Medulla oblongata (tissue), 1 donor: Measurements from ENCODE around the gene COPS6.
A peak's percentile ranks its signal among the peaks of the same experiment; 100 is the strongest.

Source experiments
- DNase-seq: peaks from one replicate; pipeline ENCODE4 v3.0.0-alpha.2; 2015; ENCODE audit errors: extremely low spot score

Gene COPS6

DNA sequence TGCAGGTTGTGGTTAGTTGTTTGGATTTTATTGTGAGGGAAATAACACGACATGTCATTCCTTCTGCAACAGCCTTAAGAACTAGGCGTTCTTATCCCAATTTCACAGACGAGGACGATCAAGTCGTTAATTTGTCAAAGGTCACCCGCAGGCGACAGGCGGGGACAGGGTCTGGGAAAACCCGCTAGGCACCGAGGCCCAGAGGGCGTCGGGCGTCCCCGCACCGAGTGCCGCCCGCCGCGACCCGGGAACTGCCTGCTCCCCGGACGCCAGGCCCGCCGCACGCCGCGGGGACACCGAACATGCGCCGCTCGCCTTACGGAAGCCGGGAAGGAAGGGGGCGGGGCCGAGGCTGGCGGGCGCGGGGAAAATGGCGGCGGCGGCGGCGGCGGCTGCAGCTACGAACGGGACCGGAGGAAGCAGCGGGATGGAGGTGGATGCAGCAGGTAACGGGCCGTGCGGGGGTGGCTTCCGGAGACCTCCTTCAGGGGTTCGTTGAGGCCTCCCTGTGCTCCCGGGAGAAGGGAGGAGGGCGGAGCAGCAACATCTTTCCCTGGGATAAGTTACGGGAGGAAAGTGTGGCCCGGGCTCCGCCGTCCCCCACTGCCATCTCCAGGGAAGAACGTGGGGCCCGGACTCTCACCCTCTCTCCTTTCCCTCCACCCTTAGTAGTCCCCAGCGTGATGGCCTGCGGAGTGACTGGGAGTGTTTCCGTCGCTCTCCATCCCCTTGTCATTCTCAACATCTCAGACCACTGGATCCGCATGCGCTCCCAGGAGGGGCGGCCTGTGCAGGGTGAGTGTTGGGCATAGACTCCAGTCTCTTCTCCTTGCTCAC, at the start of gene COPS6:
Gene COPS6, plus strand, starts transcription at position 349 of the 837 bp plus-strand sequence. Its CDS starts 22 bp downstream, at position 371.
- DNase-seq = peak; percentile 69

DNA sequence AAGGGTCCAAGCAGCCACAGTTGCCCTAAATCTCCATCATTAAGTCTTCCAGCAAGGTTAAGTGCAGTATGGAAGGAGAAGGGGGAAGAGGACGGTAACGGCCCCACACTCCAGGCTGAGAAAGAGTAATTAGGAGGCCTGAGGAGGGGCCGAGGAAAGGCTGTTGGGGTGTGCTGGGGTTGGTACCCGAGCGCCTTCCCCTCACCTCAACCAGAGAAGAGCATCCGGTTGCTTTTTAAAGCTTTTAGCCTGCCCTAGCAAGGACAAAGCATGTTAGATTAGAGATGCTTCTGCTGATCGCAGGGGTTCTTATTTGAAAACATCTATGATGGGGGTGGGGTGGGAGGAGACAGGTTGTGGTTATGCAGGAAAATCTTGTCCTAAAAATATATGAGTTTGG, 48.2 kb upstream of the COPS6 start:
- no peak for DNase-seq

DNA sequence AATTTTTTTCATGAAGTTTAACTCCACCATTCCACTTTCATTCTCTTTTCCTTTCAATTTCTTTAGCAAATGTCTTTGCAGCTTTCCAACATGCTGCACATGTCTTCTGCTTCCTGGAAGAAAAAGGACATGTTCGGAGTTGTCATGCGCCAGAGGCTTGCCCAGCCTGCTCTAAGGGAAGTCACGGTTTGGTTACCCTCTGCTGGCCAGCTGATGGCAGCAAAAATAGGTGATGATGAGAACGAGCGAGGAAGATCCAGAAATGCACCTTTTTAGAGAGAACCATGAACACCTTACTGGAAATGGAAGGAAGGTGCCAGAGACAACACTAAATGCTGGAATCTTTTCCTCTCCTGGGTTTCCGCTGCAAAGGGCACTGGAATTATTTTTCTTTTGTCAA, 44.1 kb upstream of the COPS6 start:
- peak; percentile 39 for DNase-seq

DNA sequence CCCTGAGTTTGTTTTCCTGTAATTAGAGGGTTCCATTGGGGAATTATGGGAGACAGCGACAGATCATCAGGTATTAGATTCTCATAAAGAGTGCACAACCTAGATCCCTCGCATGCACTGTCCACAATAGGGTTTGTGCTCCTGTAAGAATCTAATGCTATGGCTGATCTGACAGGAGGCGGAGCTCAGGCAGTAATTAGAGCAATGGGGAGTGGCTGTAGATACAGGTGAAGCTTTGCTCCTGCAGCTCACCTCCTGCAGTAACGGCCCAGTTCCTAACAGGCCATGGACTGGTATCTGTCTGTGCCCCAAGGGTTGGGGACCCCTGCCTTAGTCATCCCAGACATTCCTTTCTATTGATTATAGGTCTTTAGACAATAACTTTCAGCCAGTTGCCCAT, 40.1 kb upstream of the COPS6 start:
- DNase-seq = no peak

DNA sequence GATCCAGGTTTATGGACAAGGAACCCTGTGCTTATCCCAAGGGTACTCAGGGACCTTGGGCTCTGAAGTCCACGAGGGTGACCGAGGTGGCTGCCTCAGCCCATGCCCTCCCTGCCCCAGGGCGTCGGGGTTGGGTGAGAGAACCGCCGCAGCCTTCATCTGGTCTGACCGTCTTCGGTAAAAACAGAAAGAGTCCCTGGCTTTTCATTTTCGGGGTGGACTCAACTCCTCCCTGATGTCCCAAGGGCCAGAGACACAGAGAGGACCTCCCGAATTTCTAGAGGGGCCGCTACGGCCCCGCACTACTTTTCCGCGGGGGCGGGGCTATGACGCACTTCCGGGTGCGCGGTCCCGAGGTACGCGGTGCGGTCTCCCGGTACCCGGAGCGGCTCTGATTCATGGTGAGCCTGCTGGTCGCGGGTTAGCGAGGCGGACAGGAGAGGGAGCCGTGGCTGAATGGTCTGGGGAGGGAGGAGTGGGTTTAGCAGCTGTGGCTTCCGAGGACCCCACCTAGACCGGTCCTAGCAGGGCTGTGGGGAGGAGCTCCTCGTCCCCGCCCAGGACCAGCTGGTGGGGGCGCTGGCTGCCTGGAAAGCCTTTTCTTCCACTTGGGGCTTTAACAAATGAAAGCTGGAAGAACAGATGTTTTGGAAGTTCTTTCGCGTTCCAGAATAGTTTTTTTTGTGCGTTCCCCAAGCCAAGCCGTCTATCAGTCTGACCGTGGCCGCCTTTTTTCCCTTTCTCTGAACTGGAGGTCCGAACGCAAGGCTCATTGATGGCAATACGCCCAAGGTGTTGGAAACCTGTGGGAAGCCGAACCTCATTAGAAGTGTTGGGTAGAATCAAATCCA, 39.1 kb upstream of the COPS6 start, which contains the start of gene ZSCAN21:
Gene ZSCAN21, plus strand, starts transcription at position 334 of the 851 bp plus-strand sequence. CDS start 7,233 bp downstream, outside the sequence.
- DNase-seq = peak; percentile 83

DNA sequence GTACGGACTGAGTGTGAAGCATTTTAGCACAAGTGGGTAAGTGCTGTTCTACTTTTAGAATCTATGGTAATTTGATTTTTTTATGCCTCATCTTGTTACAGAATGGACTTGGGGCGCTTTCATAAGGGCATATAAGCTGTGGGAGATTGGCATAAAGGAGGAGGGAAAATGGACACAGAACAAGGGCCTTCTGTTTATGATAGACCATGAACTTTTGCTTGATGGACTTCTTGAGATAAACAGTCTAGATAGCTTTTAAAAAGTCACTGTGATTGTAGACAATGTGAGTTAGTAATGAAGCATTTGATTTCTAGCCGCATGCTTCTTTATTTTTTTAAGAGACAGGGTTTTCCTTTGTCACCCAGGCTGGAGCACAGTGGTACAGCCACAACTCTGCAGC, 37.2 kb upstream of the COPS6 start:
- no peak for DNase-seq

DNA sequence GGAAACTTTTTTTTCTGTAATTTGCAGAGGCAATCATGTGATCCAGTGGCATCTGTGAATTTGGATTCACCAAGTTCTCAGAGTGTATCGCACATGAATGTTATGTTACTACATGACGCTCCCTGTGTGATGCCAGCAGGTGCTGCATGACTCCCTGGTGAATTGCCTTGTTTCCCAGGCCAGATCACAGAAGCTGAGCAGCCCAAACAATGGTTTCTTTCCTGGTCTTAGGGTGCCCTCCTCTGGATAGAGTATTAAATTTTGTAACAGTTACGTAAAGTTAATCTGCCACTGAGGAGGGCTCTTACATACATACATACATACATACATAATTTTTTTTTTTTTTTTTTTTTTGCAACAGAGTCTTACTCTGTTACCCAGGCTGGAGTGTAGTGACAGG, 35.6 kb upstream of the COPS6 start:
- DNase-seq = peak; percentile 93

DNA sequence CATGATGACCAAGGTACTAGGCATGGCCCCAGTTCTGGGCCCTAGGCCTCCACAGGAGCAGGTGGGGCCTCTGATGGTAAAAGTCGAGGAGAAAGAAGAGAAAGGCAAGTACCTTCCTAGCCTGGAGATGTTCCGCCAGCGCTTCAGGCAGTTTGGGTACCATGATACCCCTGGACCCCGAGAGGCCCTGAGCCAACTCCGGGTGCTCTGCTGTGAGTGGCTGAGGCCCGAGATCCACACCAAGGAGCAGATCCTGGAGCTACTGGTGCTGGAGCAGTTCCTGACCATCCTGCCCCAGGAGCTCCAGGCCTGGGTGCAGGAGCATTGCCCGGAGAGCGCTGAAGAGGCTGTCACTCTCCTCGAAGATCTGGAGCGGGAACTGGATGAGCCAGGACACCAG, 31.8 kb upstream of the COPS6 start:
- DNase-seq = no peak

DNA sequence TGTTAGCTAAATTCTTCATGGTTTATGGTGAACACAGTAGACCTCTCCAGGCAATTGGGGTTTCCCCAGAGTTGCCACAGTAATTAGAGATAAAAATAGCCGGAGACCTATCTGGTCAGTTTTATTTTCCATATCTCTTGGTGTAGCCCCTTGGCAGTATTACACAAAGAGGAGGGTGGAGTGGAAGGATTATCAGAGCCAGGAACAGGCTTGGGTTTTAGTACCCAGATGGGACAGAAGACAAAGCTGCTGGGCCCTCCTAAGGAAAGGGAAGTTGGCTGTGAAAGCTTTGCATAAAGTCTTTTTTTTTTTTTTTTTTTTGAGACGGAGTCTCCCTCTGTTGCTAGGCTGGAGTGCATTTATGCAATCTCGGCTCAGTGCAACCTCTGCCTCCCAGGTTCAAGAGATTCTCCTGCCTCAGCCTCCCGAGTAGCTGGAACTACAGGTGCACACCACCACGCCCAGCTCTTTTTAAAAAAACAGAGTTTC, 29.5 kb upstream of the COPS6 start:
- DNase-seq = no peak

DNA sequence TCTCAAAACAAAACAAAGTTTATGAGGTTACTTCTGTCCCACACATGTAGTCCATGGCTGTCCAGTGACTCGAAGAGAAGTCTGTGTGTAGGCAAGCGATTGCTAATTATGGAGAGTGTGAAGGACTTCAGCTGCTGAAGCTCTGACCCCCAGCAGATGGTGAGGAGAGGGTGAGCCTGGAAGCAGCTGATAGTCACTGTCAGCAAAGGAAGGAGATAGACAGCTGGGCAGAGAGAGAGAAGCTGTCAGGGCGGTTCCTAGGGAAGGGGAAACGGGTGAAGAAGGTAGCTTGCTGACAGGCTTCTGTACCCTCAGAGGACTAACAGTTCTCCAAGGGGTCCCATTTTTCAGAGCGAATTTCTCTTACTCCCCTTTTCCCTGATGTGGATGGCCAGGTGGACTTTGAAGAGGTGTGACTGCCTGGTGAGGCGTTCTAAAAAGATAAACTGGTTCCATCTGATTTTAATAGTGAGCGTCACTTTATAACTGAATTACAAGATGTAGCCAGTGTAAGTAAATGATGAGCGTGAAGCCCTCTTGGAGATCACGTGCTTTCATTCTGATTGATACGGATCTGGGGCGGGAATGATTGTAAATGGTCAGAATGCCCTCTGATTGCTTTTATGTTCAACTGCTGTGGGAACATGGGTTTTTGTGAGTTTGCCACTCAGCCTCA, 27.1 kb upstream of the COPS6 start:
- no peak for DNase-seq

DNA sequence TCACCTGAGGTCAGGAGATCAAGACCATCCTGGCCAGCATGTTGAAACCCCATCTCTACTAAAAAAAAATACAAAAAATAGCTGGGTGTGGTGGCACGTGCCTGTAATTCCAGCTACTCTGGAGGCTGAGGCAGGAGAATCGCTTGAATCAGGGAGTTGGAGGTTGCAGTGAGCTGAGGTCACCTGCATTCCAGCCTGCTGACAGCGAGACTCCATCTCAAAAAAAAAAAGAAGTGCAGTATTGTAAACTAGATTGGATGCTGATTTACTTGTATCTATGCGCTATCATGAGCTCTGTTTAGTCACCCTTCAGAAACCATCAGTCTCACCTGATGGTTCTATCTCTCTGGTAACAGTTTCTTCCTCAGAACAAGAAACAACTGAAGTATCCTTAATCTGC, 25.4 kb upstream of the COPS6 start:
- no peak for DNase-seq

DNA sequence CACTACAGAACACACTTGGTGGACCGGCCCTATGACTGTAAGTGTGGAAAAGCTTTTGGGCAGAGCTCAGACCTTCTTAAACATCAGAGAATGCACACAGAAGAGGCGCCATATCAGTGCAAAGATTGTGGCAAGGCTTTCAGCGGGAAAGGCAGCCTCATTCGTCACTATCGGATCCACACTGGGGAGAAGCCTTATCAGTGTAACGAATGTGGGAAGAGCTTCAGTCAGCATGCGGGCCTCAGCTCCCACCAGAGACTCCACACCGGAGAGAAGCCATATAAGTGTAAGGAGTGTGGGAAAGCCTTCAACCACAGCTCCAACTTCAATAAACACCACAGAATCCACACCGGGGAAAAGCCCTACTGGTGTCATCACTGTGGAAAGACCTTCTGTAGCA, 24.6 kb upstream of the COPS6 start:
- DNase-seq = no peak

DNA sequence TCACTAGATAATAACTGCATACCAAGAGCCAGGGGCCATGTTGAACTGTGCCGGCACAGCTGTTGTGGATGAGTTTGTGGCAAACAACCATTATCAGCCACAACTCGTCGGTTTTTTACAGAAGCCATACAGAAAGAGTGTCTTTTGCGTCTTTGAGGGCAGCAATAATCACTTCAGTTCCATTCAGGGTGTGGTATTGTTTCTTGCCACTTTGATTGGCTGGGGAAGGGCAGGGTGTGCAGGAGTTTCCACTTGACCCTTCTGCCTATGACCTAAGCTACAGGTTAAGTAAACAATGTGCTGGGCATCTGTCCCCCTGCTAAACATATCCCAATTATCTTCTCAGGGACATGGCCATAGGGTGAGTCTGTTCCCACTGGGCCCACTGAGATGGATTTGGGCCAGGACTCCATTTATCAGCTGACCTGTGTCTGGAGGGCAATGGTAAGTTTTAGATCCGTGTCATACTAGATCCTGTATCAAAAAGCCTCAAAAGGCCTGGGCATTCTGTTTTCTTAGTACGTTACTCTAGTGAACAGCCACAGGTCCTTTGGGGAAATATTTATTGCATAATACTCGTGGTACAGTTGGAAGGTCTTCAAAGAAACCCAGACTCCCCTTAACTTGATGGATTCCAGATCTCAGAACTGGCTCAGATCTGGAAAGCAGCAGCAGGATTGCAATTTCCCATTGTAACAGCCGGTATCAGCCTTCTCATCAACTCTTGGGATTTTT, 23.1 kb upstream of the COPS6 start:
- DNase-seq = no peak

DNA sequence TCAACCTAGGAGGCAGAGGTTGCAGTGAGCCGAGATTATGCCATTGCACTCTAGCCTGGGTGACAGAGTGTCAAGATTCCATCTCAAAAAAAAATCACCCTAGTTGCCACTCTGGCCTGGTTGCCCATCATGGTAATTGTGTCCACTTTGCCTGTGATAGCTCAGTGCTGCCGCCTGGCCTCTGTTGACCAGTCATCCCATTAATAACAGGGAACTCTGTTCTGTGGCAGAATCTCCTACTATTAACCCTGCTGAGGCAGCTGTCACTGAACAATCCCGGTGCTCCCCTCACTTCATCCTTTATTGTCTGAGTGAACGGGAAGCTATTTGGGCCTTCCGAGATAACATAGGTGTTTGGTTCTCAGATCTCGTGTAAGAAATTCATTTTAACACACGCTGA, 21.8 kb upstream of the COPS6 start:
- no peak for DNase-seq

DNA sequence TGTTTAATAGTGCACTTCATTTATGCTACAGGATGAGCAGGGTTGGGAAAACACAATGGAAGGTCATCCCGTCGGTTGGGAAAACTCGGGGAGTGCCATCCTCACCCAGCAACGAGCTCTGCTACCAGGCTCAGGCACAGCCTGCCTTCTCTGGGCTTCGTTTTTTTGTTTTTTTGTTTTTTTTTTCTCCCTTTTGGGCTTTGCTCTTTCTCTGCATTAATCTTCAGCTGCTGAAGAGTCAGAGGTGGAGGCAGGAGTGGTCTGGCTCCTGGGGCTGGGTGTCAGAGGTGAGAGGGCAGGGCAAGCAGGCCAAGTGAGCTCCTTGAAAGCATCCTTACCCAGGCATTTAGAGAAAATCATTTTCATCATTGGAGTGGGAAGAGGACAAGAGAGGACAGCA, 18.8 kb upstream of the COPS6 start:
- no peak for DNase-seq

DNA sequence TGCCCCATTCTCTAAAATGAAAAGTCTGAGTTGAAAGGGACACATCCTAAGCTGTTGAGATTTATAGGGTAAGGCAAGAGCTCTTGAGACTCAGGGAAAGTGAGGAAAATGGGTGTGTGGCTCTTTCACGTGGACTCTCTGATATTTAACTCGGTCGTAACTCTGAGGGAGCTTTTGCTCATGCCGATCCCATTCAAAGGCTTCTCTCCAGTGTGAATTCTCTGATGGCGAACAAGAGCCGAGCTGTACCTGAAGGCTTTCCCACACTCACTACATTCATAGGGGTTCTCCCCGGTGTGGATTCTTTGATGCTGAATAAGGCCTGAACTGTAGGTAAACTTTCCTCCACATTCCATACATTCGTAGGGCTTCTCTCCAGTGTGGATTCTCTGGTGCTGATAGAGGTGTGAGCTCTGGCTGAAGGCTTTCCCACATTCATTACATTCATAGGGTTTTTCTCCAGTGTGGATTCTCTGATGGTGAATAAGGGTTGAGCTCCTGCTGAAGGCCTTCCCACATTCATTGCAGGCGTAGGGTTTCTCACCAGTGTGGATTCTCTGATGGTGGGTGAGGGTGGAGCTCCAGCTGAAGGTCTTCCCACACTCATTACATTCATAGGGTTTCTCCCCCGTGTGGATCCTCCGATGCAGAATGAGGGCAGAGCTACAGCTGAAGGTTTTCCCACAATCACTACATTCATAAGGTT, 17.6 kb upstream of the COPS6 start:
- no peak for DNase-seq

DNA sequence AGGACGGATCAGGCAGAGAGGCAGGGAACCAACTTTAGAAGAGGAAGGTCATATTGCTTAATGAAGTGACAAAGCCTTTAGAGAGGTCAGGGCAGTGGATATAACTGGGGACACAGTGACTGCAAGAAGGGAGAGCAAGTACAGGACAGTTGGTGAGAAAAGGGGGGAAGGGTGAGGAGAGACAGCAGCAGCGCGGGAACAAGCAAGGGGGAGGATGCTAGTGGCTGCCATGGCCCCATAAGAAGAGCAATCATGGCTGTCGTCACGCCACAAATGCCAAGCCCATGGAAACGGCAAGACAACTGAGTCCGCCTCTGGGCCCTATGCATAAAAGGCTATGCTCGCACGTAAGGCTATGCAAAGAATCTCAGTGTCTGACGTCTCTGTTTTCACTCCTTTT, 16.3 kb upstream of the COPS6 start:
- no peak for DNase-seq

DNA sequence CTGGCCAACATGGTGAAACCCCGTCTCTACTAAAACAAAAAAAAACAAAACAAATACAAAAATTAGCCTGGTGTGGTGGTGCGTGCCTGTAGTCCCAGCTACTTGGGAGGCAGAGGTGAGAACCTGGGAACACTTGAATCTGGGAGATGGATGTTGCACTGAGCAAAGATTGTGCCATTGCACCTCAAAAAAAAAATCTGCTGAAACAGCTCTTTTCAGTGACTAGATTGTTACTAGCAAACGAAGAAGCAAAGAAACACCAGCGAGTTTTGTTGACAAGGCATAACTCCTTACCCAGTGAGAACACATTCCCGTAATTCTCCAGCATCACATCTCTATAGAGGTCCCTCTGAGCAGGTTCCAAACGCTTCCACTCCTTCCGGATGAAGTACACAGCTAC, 13.9 kb upstream of the COPS6 start:
- no peak for DNase-seq

DNA sequence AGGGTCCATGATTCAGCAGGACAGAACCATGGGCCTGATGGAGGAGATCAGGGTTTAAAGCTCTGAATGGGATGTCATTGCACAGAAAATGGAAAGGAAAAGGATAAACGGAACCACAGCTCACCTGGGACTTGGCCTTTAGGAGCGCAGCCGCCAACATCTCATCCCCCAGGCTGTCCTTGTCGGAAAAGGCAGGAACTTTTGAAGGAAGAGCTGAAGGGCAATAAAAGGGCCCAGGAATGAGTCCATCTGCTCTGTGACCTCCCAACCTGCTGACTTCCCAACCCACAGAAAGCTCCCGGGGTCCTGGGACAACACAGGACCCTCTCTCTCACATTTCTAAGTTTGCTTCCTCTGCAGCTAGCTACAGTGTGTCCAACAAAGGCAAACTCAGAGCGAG, 13.4 kb upstream of the COPS6 start:
- DNase-seq = no peak

DNA sequence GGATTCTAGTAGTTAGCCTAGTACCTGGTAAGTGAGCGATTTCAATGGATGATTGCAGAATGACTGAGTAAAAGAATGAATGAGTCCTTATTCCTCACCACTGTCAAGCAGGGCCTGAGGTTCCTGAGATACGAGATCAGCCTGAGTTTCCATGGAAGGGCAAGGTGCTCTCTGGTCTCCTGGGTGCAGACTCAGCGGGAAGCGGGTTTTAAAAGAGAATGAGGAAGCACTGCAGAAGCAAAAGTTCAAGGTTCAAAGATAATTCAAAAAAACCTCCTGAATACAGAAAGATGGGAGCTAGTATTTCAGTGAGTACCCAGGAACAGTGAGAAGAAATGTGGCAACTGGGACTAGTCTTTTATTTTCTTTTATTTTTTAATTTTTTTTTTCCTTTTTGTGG, 11.6 kb upstream of the COPS6 start:
- no peak for DNase-seq
